DMS53 treated with DMSO at 0.1 percent for 48 hours (cell line): ENCODE data around the gene COA1.
A peak's percentile ranks its signal among the peaks of the same experiment; 100 is the strongest.
"Not testable (repeated sequence)": the region's sequence is repeated elsewhere in the genome, so short reads cannot be mapped to it uniquely, and the experiment has no call there.

Source experiments
- DNase-seq: peaks from one replicate; lab custom pipeline; 2025; ENCODE audit not compliant: unreplicated experiment; lab: John Stamatoyannopoulos, UW

Gene COA1

GRCh38 chr7:43692582-43693373 is 36.5 kb downstream of the COA1 start:
- DNase-seq = no peak

DNA sequence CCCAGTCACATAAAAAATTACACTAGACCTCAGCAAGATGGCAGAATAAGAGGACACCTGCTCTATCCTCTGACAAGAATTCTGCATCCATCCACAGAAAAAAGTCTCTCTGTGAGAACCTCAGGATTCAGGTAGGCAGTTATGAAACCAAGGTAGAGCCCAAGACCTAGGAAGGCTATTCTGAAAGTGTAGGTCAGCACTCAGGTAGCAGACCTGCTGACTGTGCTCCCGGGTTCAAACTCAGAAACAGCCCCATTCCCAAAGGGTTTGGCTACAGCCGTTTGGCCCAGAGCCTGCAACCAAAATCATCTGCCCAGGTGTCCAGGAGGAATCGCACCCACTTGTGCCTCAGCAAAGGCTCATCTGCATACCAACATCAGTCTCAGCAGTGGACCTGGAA is 37.7 kb downstream of the COA1 start:
- DNase-seq = no peak

DNA sequence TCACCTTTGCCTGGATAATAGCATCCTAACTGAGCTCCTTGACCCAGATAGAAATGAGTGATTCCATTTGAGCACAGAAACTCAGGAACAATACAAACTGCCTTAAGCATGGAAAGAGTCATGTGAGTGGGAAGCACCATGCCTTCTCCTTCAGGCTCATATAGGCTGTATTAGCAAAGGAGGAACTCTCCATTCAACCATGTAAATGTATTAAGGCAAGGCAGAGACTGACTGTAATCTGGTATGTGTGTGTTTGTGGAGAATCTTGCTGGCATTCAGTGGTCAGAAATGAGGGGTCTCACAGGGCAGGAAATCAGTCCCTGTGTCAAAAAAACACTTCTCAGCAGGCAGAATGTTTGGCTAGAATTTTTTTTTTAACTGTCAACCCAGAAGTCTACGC is 40.2 kb downstream of the COA1 start:
- no peak for DNase-seq

- DNase-seq = not testable (repeated sequence)
These were observed 41.5 kb downstream of the COA1 start for GRCh38 chr7:43687866-43688265.

GRCh38 chr7:43686991-43687390 is 42.3 kb downstream of the COA1 start:
- DNase-seq = no peak

GRCh38 chr7:43680736-43681135 is 48.6 kb downstream of the COA1 start:
- no peak for DNase-seq

GRCh38 chr7:43679210-43680068 is 49.9 kb downstream of the COA1 start:
- no peak for DNase-seq

DNA sequence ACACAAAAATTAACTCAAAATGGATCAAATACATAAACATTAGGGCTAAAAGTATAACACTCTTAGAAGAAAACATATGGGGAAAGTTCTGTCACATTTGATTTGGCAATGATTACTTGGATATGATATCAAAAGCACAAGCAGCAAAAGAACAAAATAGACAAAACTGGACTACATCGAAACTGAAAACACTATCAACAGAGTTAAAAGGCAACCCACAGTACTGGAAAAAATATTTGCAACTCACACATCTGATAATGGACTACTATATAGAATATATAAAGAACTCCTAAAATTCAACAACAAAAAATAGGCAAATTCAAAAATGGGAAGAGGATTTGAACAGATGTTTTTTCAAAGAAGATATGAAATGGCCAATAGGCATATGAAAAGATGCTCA is 51.0 kb downstream of the COA1 start:
- no peak for DNase-seq

DNA sequence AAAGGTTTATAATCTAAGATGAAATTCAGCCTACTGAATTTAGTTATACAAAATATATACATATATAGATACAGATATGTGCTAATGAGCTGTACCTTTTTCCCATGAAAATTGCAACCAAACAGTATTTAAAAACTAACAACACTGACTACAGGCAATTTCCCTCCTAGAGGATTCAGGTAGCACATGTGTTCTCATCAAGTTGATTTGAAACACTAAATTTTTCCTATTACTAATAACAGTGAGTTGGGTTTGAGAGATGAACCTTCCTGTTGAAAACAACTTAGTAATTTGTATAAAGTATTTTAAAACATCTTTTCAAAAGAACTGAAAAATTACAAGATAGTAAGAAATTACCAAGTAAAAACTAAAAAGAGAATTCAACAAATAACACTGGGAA is 51.5 kb downstream of the COA1 start:
- no peak for DNase-seq

GRCh38 chr7:43674559-43675436 is 54.5 kb downstream of the COA1 start:
- peak; percentile 69 for DNase-seq

- DNase-seq = not testable (repeated sequence)
These were observed 55.9 kb downstream of the COA1 start for GRCh38 chr7:43673243-43673976.

DNA sequence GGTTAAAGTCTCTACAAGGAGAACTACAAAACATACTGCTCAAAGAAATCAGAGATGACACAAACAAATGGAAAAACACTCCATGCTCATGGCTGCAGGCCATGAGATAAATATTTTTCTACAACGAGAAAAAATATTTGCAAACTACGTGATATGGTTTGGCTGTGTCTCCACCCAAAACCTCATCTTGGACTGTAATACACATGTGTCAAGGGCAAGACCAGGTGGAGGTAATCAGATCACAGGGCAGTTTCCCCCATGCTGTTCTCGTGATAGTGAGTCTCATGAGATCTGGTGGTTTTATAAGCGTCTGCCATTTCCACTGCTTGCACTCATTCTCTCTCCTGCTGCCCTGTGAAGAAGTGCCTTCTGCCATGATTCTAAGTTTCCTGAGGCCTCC is 57.8 kb downstream of the COA1 start:
- DNase-seq = no peak

DNA sequence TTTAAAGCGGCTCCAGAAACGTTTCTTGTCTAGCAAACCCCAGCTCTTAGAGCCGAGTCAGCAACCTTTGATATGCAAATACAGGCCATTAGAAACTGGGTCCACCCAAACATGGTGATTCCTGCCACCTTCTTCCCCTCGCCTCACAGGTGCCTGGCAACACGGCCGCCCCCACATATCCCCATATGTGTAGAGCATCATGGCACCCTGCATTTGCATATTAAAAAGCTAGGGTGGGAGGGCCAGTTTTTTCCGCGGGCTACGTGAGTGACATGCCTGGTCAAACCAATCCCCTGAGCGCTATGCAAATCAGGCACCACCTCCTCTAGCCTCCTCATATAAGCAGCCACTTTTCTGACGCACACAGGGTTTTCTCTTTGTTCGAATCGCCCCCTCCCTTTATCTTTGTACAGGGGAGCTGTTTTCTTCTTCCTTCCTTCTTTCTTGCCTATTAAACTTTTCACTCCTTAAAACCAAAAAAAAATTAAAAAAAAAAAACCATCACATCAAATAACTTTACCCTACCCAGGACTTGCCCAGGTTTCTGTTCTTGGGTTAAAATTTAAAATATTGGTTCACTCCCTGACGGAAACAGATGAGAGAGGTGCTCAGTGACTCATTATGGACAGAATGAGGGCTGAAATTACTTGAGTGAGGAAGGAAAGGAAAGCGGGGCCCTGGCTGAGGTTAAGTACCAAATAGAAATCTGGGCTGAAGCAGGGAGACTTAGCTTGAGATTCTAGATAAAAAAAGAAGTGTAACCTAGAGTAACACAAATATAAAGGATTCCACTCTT is 59.8 kb downstream of the COA1 start:
- no peak for DNase-seq

DNA sequence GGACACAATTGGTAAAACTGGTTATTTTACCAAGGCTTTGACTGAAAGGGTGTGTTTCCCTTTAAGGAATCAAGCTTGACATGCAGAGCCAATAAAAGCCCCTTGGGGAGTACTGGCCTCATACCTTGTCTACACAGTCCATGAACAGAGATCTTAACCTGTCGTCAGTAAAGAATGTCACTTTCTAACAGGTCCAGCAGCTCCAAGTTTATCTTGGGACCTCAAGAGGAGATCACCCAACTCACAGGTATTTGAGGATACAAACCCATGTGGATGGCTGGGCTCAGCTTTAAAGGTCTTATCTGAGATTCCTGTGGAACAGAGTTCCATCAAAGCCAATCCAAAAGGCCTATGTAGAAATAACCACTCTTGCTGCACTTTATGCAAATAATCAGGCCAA is 61.3 kb downstream of the COA1 start:
- DNase-seq = no peak

DNA sequence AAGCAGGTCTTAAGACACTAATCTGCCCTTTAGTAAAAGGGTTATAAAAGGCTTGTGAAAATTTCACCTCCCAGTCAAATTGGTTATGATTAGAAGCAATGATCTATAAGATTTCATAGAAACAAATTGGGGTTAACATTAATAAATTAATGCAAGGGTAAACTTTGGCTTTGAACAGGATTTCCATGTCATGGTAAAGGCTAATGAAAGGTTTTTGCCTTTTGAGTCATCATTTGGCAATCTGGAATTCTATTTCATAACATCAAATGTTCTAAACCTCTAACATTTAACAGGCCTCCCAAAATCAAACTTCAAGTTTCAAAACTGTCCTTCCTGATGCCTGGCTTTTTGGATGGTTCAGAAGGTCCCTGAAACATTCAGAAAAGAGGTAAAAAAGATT is 62.4 kb downstream of the COA1 start:
- DNase-seq = no peak

- no peak for DNase-seq
These were observed 64.6 kb downstream of the COA1 start for GRCh38 chr7:43664681-43665080.

- no peak for DNase-seq
These were observed 69.2 kb downstream of the COA1 start for GRCh38 chr7:43660141-43660540.

DNA sequence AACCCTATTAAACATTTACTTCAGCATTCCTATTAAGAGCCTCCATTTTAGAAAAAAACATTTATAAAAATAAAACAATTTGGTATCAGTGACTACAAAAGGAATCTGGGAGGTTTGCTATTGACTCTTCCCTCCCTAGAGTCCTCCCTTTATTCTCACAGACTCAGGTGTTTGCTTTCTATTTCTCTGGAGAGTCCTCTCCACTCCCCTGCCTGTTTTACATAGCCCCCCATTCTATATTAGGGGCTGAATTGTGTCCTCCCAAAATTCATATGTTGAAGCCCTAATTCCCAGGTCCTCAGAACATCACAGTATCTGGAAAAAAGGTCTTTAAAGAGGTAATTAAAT is 69.8 kb downstream of the COA1 start:
- DNase-seq = no peak

DNA sequence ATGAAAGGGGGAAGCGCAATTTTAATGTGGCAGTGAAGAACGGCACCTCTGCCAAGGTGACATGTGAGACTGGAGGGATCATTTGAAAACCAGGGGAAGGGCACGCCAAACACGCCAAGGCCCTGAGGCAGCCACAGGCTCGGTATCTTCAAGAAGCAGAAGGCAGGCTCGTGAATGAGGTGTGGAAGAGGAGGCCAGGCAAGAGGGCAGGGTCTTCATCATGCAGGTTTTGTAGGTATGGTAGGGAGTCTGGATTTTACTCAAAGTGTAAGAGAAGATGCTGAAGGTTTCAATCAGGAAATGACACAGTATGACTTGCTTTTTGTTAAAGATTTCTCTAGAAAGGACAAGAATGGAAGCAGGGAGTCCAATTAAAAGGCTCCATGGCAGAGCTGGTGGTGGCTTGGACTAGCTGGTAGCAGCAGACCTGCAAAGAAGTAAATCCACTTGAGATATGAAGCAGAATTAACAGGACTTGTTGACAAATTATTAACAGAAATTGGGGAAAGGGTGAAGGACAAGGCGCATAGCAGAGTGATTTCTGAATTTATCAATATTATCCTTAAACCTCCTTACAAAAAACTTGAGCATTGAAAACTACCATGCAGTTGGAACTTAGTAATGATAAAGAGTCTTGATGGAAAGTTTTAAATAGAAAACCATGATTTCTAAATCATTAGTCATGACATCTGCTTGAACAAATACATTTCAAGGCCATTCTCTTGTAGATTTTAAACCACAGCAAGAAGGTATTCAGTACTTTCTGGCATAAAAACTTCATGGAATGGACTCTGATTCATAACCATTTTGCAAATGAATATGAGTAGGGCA is 70.4 kb downstream of the COA1 start:
- no peak for DNase-seq
